Activated CD8-positive, alpha-beta T cell treated with anti-CD3 and anti-CD28 coated beads for 36 hours (primary cell): ENCODE measurements around the gene EPC2. TPM values are rescaled to one million over a fixed set of nuclear protein-coding genes. Genes with fewer than 3 reads are reported as not detected.

Experiments
- ATAC-seq: fragments of 200-7000 bp; cut with Tn5 transposase; one replicate; pipeline ENCODE4 v1.10.0; 2021; ENCODE audit warnings: mild to moderate bottlenecking, moderate library complexity
- CTCF ChIA-PET: fragments of 350-600 bp; sonication (Branson Sonifier 250); formaldehyde crosslinking; loops from one replicate; lab custom pipeline; 2021; ENCODE audit warnings: antibody characterized with exemption; lab: Charles Lee
- POLR2A ChIA-PET: fragments of 350-600 bp; sonication (Branson Sonifier 250); formaldehyde crosslinking; loops from one replicate; lab custom pipeline; 2021; ENCODE audit warnings: antibody characterized with exemption; lab: Charles Lee
- DNase-seq: peaks from one replicate; pipeline ENCODE4 v3.0.0-alpha.2; 2020
- H3K27ac Mint-ChIP-seq: one replicate; pipeline ENCODE4 v1.8.0; 2021; ENCODE audit warnings: mild to moderate bottlenecking, mixed read lengths
- H3K27me3 Mint-ChIP-seq: one replicate; pipeline ENCODE4 v1.8.0; 2021; ENCODE audit warnings: mixed read lengths
- H3K36me3 Mint-ChIP-seq: one replicate; pipeline ENCODE4 v1.8.0; 2021; ENCODE audit warnings: low read depth, mixed read lengths
- H3K4me1 Mint-ChIP-seq: one replicate; pipeline ENCODE4 v1.8.0; 2021; ENCODE audit warnings: low read depth, mixed read lengths
- H3K4me3 Mint-ChIP-seq: one replicate; pipeline ENCODE4 v1.8.0; 2021; ENCODE audit warnings: mild to moderate bottlenecking, moderate library complexity, mixed read lengths
- H3K9me3 Mint-ChIP-seq: one replicate; pipeline ENCODE4 v1.8.0; 2021; ENCODE audit warnings: mixed read lengths
- intact Hi-C: fragments of 100-400 bp; cut with micrococcal nuclease; formaldehyde crosslinking; loops from one replicate; pipeline ENCODE4 v1.10.0; 2022
- total RNA-seq, 2 experiments: library from RNA; stranded (reverse); gene quantifications; one replicate each; pipeline ENCODE4 v1.2.3, GENCODE V29; 2021
- TF ChIP-seq, protein P1 (sequence below): fragments of 200-600 bp; IDR thresholded peaks from one replicate; pipeline ENCODE4 v1.8.0; 2022; ENCODE audit warnings: antibody characterized with exemption, mild to moderate bottlenecking

Gene EPC2
- total RNA-seq, 2 experiments from 2014 or later: 19.3 to 20.0 TPM

- TF ChIP-seq, protein P1, sequence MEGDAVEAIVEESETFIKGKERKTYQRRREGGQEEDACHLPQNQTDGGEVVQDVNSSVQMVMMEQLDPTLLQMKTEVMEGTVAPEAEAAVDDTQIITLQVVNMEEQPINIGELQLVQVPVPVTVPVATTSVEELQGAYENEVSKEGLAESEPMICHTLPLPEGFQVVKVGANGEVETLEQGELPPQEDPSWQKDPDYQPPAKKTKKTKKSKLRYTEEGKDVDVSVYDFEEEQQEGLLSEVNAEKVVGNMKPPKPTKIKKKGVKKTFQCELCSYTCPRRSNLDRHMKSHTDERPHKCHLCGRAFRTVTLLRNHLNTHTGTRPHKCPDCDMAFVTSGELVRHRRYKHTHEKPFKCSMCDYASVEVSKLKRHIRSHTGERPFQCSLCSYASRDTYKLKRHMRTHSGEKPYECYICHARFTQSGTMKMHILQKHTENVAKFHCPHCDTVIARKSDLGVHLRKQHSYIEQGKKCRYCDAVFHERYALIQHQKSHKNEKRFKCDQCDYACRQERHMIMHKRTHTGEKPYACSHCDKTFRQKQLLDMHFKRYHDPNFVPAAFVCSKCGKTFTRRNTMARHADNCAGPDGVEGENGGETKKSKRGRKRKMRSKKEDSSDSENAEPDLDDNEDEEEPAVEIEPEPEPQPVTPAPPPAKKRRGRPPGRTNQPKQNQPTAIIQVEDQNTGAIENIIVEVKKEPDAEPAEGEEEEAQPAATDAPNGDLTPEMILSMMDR: no peak
- POLR2A ChIA-PET: interaction anchor here (0.6 kb wide), 1 partner anchor 263 kb away, joined by 3 read pairs; no protein-coding TSS in a partner anchor
- H3K27me3 Mint-ChIP-seq: no peaks in the 10 kb centered on the region
- H3K4me3 Mint-ChIP-seq: no peak overlapping the region
- DNase-seq (no peak), ATAC-seq (no peak)
- CTCF ChIA-PET: no interaction called here
- intact Hi-C loops: no loop called here
- H3K4me1 Mint-ChIP-seq: peaks cover 13% of the 10 kb centered on the region
- H3K9me3 Mint-ChIP-seq: no peaks in the 10 kb centered on the region
- no peak overlapping the region for H3K27ac Mint-ChIP-seq
- H3K36me3 Mint-ChIP-seq: no peaks in the 10 kb centered on the region
These were observed 31.1 kb upstream of the EPC2 start for GRCh38 chr2:148613231-148614013.

DNA sequence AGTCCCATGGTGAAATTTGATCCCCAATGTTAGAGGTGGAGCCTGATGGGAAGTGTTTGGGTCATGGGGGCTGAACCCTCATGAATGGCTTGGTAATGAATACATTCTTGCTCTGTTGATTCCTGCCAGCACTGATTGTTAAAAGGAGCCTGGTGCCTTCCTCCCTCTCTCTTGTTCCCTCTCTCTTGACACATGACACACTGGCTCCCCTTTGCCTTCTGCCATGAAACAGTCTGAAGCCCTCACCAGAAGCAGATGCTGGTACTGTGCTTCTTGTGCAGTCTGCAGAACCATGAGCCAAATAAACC, 30.6 kb upstream of the EPC2 start:
- Mint-ChIP-seq H3K27me3 (no peaks in the 10 kb centered on the region), H3K4me3 (no peak overlapping the region), H3K9me3 (no peaks in the 10 kb centered on the region), H3K36me3 (no peaks in the 10 kb centered on the region), H3K27ac (peak overlapping the region; percentile 7), H3K4me1 (peaks cover 13% of the 10 kb centered on the region)
- CTCF ChIA-PET: interaction anchor here (1.1 to 1.4 kb wide), 2 partner anchors 32 to 48 kb away, joined by 3 read pairs; no protein-coding TSS in a partner anchor
- TF ChIP-seq, protein P1: no peak
- ATAC-seq: peak; percentile 57
- intact Hi-C loops: no loop called here
- no peak for DNase-seq
- POLR2A ChIA-PET: no interaction called here

DNA sequence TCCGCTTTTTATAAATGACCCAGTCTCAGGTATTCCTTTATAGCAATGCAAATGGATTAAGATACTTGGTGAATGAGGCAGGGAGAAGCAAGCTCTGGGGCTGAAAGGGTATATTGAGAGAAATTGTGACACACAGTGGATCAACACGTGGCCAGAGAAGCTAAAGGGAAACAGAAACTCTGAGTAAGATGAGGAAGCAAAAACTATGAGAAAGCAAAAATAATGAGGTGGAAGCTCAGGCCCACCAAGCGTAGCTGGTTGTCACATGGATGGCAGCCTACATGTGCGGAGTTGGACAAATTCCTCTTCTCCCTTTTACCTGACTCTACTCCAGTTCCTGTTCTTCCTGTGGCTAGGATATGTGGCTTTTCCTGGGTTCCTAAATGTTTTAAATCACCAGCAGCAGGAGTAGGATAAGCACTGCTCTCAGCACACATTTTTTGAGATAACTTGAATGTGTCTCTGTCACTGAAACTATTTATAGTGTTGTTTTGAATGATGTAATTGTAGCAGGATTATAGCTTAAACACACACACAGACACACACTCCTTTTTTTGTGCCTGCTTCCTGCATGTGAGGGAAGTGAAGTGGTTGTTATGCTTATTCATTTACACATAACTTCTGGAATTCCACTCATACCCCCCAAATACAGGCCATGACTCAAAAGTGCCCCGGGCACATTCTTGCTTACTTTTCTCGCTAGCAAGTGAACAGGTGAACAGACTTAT, 30.1 kb upstream of the EPC2 start:
- Mint-ChIP-seq H3K9me3 (no peaks in the 10 kb centered on the region), H3K27ac (peak overlapping the region; percentile 7), H3K4me3 (no peak overlapping the region), H3K27me3 (no peaks in the 10 kb centered on the region), H3K4me1 (peaks cover 13% of the 10 kb centered on the region), H3K36me3 (no peaks in the 10 kb centered on the region)
- DNase-seq (peak; percentile 43), ATAC-seq (peak; percentile 90)
- ChIA-PET CTCF (interaction anchor here (0.7 to 1.5 kb wide), 5 partner anchors 11 to 48 kb away, joined by 3 to 5 read pairs (median 3); no protein-coding TSS in a partner anchor), POLR2A (interaction anchor here (0.6 to 2.2 kb wide), 3 partner anchors 29 to 246 kb away, joined by 3 to 6 read pairs (median 3); partner anchors contain the start of gene EPC2)
- TF ChIP-seq, protein P1: no peak
- intact Hi-C loops: no loop called here

- POLR2A ChIA-PET: interaction anchor here (2.2 kb wide), 1 partner anchor 28 kb away, joined by 6 read pairs; the partner anchor contains the start of gene EPC2
- Mint-ChIP-seq H3K27ac (no peak overlapping the region), H3K27me3 (no peaks in the 10 kb centered on the region), H3K36me3 (no peaks in the 10 kb centered on the region), H3K4me3 (no peak overlapping the region), H3K4me1 (peaks cover 13% of the 10 kb centered on the region), H3K9me3 (peaks cover 2% of the 10 kb centered on the region)
- intact Hi-C loops: no loop called here
- ATAC-seq (no peak), DNase-seq (no peak)
- TF ChIP-seq, protein P1: no peak
- CTCF ChIA-PET: interaction anchor here (1.4 to 1.5 kb wide), 2 partner anchors 12 to 30 kb away, joined by 3 to 5 read pairs; no protein-coding TSS in a partner anchor
These were observed 29.1 kb upstream of the EPC2 start for GRCh38 chr2:148615381-148615841.
